BJ (cell line): ENCODE data around the gene PIGB. TPM values are rescaled to one million over a fixed set of nuclear protein-coding genes. Genes with fewer than 3 reads are reported as not detected.
"Not testable (repeated sequence)": the region's sequence is repeated elsewhere in the genome, so short reads cannot be mapped to it uniquely, and the experiment has no call there.

ENCODE experiments used
- CTCF ChIA-PET: fragments of 350-600 bp; formaldehyde crosslinking; extraction: SDS; loops from one replicate; lab custom pipeline; 2021; ENCODE audit warnings: antibody characterized with exemption, inconsistent platforms; lab: Yijun Ruan, JAX
- POLR2A ChIA-PET: fragments of 300-600 bp; sonication (Branson Sonifier 250); formaldehyde crosslinking; extraction: SDS; loops from one replicate; lab custom pipeline; 2021; ENCODE audit warnings: antibody characterized with exemption; lab: Charles Lee
- DNase-seq: peaks from one replicate; pipeline ENCODE4 v3.0.0-alpha.2; 2011; ENCODE audit warnings: low read depth
- H3K27me3 ChIP-seq: 2 replicates; pipeline ENCODE4 v1.6.0; 2011; ENCODE audit warnings: low read length; ENCODE audit not compliant: control insufficient read depth, insufficient read depth
- H3K36me3 ChIP-seq: 2 replicates; pipeline ENCODE4 v1.5.1; 2011; ENCODE audit warnings: low read length; ENCODE audit not compliant: control insufficient read depth, insufficient read depth
- H3K4me3 ChIP-seq: 2 replicates; pipeline ENCODE4 v1.5.1; 2011; ENCODE audit warnings: low read depth, mild to moderate bottlenecking, control low read depth, low read length
- polyA plus RNA-seq: library from polyadenylated mRNA; depleted of rRNA; stranded (reverse); fragments of >200 nt; gene quantifications from 2 replicates; pipeline ENCODE4 v1.2.3, GENCODE V29; 2011
- TF ChIP-seq, protein P1 (sequence below): IDR thresholded peaks from 2 replicates; pipeline ENCODE4 v1.5.1; 2011; ENCODE audit warnings: low read depth, mild to moderate bottlenecking, control low read depth, inconsistent platforms, low read length, moderate library complexity; ENCODE audit not compliant: insufficient read depth

Gene PIGB
- polyA plus RNA-seq, 1 experiment = 10.1 TPM

- Histone ChIP-seq H3K36me3 (no peaks in the 10 kb centered on the region), H3K27me3 (no peaks in the 10 kb centered on the region), H3K4me3 (no peak overlapping the region)
- DNase-seq = no peak
- TF ChIP-seq, protein P1, sequence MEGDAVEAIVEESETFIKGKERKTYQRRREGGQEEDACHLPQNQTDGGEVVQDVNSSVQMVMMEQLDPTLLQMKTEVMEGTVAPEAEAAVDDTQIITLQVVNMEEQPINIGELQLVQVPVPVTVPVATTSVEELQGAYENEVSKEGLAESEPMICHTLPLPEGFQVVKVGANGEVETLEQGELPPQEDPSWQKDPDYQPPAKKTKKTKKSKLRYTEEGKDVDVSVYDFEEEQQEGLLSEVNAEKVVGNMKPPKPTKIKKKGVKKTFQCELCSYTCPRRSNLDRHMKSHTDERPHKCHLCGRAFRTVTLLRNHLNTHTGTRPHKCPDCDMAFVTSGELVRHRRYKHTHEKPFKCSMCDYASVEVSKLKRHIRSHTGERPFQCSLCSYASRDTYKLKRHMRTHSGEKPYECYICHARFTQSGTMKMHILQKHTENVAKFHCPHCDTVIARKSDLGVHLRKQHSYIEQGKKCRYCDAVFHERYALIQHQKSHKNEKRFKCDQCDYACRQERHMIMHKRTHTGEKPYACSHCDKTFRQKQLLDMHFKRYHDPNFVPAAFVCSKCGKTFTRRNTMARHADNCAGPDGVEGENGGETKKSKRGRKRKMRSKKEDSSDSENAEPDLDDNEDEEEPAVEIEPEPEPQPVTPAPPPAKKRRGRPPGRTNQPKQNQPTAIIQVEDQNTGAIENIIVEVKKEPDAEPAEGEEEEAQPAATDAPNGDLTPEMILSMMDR = no peak
- POLR2A ChIA-PET = no interaction called here
- CTCF ChIA-PET = interaction anchor here (0.6 kb wide), 1 partner anchor 68 kb away, joined by 3 read pairs; no protein-coding TSS in a partner anchor
These were observed 39.8 kb upstream of the PIGB start for GRCh38 chr15:55279100-55279745.

DNA sequence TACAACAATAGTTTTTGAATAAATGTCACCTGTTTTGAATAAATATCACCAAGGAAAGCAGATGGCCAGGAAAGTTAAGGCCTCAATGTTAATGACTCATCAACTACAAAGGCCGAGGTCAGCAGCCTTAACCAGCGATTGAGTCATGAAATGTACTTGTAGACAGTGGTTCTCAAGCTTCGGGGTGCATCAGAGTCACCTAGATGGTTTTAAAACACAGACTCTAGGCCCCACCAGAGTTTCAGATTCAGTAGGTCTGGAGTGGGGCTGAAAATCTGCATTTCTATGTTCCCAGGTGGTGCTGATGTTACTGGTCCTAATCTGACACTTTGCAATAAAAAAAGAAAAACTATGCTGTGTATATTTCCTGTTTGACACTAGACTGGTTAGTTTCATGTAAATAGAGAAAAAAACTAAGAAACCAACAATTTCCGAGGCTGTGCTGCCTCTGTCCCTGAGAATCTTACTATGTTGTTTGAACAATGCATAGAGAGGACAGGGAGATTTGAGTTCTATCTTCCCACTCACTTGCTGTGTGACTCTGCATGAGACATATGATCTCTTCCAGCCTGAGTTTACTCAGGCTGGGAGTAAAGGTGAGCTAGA is 39.2 kb upstream of the PIGB start:
- ChIA-PET CTCF (no interaction called here), POLR2A (interaction anchor here (0.5 kb wide), 1 partner anchor 68 kb away, joined by 9 read pairs; no protein-coding TSS in a partner anchor)
- TF ChIP-seq, protein P1 = no peak
- Histone ChIP-seq H3K27me3 (no peaks in the 10 kb centered on the region), H3K4me3 (no peak overlapping the region), H3K36me3 (no peaks in the 10 kb centered on the region)
- DNase-seq = peak; percentile 73

DNA sequence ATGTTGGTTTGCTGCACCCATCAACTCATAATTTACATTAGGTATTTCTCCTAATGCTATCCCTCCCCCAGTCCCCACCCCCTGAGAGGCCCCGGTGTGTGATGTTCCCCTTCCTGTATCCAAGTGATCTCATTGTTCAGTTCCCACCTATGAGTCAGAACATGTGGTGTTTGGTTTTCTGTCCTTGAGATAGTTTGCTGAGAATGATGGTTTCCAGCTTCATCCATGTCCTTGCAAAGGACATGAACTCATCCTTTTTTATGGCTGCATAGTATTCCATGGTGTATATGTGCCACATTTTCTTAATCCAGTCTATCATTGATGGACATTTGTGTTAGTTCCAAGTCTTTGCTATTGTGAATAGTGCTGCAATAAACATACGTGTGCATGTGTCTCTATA is 38.4 kb upstream of the PIGB start:
- H3K27me3 ChIP-seq, DNase-seq, H3K4me3 ChIP-seq, H3K36me3 ChIP-seq, POLR2A ChIA-PET: not testable (repeated sequence)
- CTCF ChIA-PET = interaction anchor here (0.6 kb wide), 1 partner anchor 10 kb away, joined by 3 read pairs; no protein-coding TSS in a partner anchor

DNA sequence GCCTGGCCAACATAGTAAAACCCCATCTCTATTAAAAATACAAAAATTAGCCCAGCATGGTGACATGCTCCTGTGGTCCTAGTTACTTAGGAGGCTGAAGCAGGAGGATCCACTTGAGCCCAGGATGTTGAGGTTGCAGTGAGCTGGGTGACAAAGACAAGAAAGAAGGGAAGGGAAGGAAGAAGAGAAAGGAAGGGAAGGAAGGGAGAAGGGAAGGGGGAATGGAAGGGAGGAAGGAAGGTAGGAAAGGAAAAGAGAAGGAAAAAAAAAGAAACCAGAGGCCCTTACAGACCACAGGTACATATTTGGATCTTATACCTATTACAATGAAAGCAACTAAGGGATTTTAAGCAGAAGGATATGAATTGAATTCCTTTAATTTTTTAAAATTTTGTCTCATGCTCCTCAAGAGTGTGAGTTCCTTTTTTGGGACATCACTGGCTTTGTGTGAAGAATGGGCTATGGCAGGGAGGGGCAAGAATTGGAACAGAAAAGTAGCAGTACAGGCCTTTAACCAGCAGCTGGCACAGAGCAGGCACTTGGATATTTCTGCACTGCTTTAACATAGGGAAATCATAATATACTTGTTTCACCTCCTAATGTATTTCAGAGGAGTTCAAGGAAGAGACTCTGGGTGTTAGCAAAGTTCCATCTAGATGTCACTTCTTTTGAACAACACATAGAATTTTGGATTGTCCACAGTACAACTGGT is 37.3 kb upstream of the PIGB start:
- CTCF ChIA-PET = interaction anchor here (0.6 to 1.2 kb wide), 6 partner anchors 10 to 158 kb away, joined by 3 to 6 read pairs (median 4); no protein-coding TSS in a partner anchor
- TF ChIP-seq, protein P1 = no peak
- H3K4me3 ChIP-seq = no peak overlapping the region
- POLR2A ChIA-PET = no interaction called here
- DNase-seq = no peak
- no peaks in the 10 kb centered on the region for H3K27me3 ChIP-seq
- H3K36me3 ChIP-seq = no peaks in the 10 kb centered on the region; the same call in 1 of the 2 replicates

GRCh38 chr15:55282284-55282833 is 36.7 kb upstream of the PIGB start:
- DNase-seq = peak; percentile 46
- Histone ChIP-seq H3K27me3 (no peaks in the 10 kb centered on the region), H3K4me3 (no peak overlapping the region), H3K36me3 (no peaks in the 10 kb centered on the region; the same call in 1 of the 2 replicates)
- ChIA-PET POLR2A (no interaction called here), CTCF (interaction anchor here (0.6 to 1.2 kb wide), 7 partner anchors 9 to 1393 kb away, joined by 3 to 5 read pairs (median 4); no protein-coding TSS in a partner anchor)
- TF ChIP-seq, protein P1 = no peak
